ENCODE measurements around the gene SLC25A10. TPM values are rescaled to one million over a fixed set of nuclear protein-coding genes. Genes with fewer than 3 reads are reported as not detected.

The SLC25A10 gene
- total and polyA plus RNA-seq, 2 of the 8 experiments (the other 6 are each of a cell fraction or from before 2014, with no cell fraction given), result 22.2 to 43.0 TPM

DNA sequence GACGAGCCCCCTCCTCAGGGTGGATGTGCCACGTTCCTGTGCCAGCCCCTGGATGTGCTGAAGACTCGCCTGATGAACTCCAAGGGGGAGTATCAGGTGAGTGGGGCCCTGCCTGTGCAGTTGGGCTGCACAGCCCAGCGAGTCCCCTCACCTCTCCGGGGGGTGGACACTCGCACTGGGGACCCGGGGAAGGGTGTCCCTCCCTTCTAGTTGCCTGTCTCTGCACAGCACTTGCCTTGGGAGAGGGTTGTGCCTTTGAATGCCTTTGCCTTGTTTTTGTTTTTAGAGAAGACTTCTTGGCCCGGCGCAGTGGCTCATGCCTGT, 5.6 kb downstream of the SLC25A10 start:
- H4K20me1 ChIP-seq (replicated peaks in 1 of 2; ENCODE audit: control insufficient read depth in 1 of 2, insufficient read depth in 2 of 2, low read length in 2 of 2), result peaks cover 3 to 10% of the 10 kb centered on the region in 2 experiments
- no peak overlapping the region for H3K56ac ChIP-seq (replicated peaks; ENCODE audit: insufficient read length, low read depth, low read length)
- no peak overlapping the region for H3K4me3 ChIP-seq (ENCODE audit: extremely low read depth in 1 of 4, insufficient read depth in 2 of 4, low read depth in 3 of 4, low read length in 4 of 4)
- H2BK5ac ChIP-seq (ENCODE audit: low read depth, low read length), result no peak overlapping the region
- no peak overlapping the region for H3K4me2 ChIP-seq (ENCODE audit: insufficient read depth in 1 of 2, low read depth in 2 of 2, low read length in 2 of 2)
- peaks cover 8% of the 10 kb centered on the region; the same call in 1 of the 2 replicates for H3K79me1 ChIP-seq (ENCODE audit: low read depth, low read length)
- peaks cover 0 to 5% of the 10 kb centered on the region in 2 experiments; a peak in 1 of 4 replicates for H3K79me2 ChIP-seq (ENCODE audit: control insufficient read depth in 1 of 2, insufficient read depth in 2 of 2, low read length in 2 of 2)
- H4K5ac ChIP-seq (ENCODE audit: insufficient read length, low read depth, low read length), result no peak overlapping the region
- DNase-seq (ENCODE audit: low read depth in 1 of 2, low spot score in 2 of 2), result no peak
- H2BK20ac ChIP-seq (ENCODE audit: low read length), result no peak overlapping the region
- no peak overlapping the region for H3K23ac ChIP-seq (ENCODE audit: insufficient read length)
- ChIA-PET CTCF (ENCODE audit: partially characterized antibody) (interaction anchor here (2.5 kb wide), 1 partner anchor 8 kb away, joined by 13 read pairs; no protein-coding TSS in a partner anchor), POLR2A (ENCODE audit: partially characterized antibody) (interaction anchor here (17.2 to 25.9 kb wide), 2 partner anchors 9 to 32 kb away, joined by 348 to 436 read pairs; partner anchors contain the start of genes ARL16, HGS, MRPL12 and SLC25A10)
- H2AK5ac ChIP-seq (ENCODE audit: low read depth, low read length), result no peak overlapping the region
- no peak overlapping the region for H3K9ac ChIP-seq (replicated peaks in 1 of 4; ENCODE audit: extremely low read depth in 1 of 4, low read depth in 3 of 4, low read length in 3 of 4)
- H3K4me1 ChIP-seq (replicated peaks in 1 of 4; ENCODE audit: control insufficient read depth in 3 of 4, insufficient read depth in 4 of 4, low read length in 3 of 4), result peaks cover 0 to 19% (median 11%) of the 10 kb centered on the region in 4 experiments; a peak in 5 of 7 replicates
- no peak overlapping the region for H3K27ac ChIP-seq (ENCODE audit: low read depth, low read length)
- no peak overlapping the region for H4K8ac ChIP-seq (ENCODE audit: extremely low read depth, insufficient read depth, low read length)
- H3K27me3 ChIP-seq (replicated peaks in 1 of 4; ENCODE audit: control insufficient read depth in 3 of 4, extremely low read depth in 1 of 4, insufficient read depth in 3 of 4, low read length in 3 of 4), result no peaks in the 10 kb centered on the region
- no peak overlapping the region for H3K14ac ChIP-seq (ENCODE audit: insufficient read length)
- WGBS, 2 experiments (ENCODE audit: extremely low coverage in 1 of 2, insufficient coverage in 1 of 2, insufficient read length in 1 of 2, insufficient replicate concordance in 2 of 2, low coverage in 1 of 2, low lambda C conversion rate in 2 of 2, missing lambda C conversion rate in 1 of 2), result 93% methylated on average over 9 of the region's 9 CpGs; no CpG with 5 or more reads in 1 of the 2 experiments
- TF ChIP-seq MAFK (IDR thresholded peaks at IDR 0.05; ENCODE audit: low read depth, low read length), result no peak
- no peak for TF ChIP-seq TAF7 (optimal IDR thresholded peaks at IDR 0.05; ENCODE audit: borderline replicate concordance, low read depth, low read length)
- TF ChIP-seq SP2 (IDR thresholded peaks at IDR 0.05; ENCODE audit: low read length), result no peak
- no peak for TF ChIP-seq RAD21 (IDR thresholded peaks at IDR 0.05 in 1 of 2, conservative IDR thresholded peaks at IDR 0.05 in 1 of 2; ENCODE audit: low read depth in 2 of 2, low read length in 2 of 2)
- TF ChIP-seq TCF12 (IDR thresholded peaks at IDR 0.05; ENCODE audit: low read depth, low read length), result no peak
- no peak for TF ChIP-seq POU5F1 (IDR thresholded peaks at IDR 0.05; ENCODE audit: low read depth, low read length)
- TF ChIP-seq CEBPB (IDR thresholded peaks at IDR 0.05; ENCODE audit: low read depth, low read length), result no peak
- no peak for TF ChIP-seq BRCA1 (IDR thresholded peaks at IDR 0.05; ENCODE audit: low read depth, low read length)
- TF ChIP-seq CBX5 (IDR thresholded peaks at IDR 0.05; ENCODE audit: low read depth, low read length), result no peak
- no peak overlapping the region for H3K18ac ChIP-seq (ENCODE audit: extremely low read depth, low read length)
- H4K91ac ChIP-seq (replicated peaks; ENCODE audit: insufficient read length, low read length), result no peak overlapping the region
- H2BK15ac ChIP-seq (ENCODE audit: low read length), result no peak overlapping the region
- no peak overlapping the region for H2BK12ac ChIP-seq (ENCODE audit: low read depth, low read length)
- H3K9me3 ChIP-seq (ENCODE audit: insufficient read depth in 2 of 2, low read depth in 1 of 2, low read length in 1 of 2), result no peaks in the 10 kb centered on the region
- no peak for FAIRE-seq
- H3K4ac ChIP-seq (replicated peaks; ENCODE audit: insufficient read length, low read depth, low read length), result no peak overlapping the region
- no peak overlapping the region for H2AFZ ChIP-seq (ENCODE audit: low read length)
- peaks cover 0 to 9% (median 0%) of the 10 kb centered on the region in 4 experiments; a peak in 3 of 8 replicates for H3K36me3 ChIP-seq (ENCODE audit: control insufficient read depth in 2 of 4, insufficient read depth in 4 of 4, low read length in 3 of 4)
- no peak overlapping the region for H2BK120ac ChIP-seq (replicated peaks; ENCODE audit: low read depth, low read length)
- peaks cover 7% of the 10 kb centered on the region; the same call in 1 of the 2 replicates for H3K23me2 ChIP-seq (ENCODE audit: low read depth, low read length)

All from H1 (cell line).